Endothelial cell of umbilical vein (primary cell): Measurements from ENCODE around the gene SYAP1. TPM values are rescaled to one million over a fixed set of nuclear protein-coding genes. Genes with fewer than 3 reads are reported as not detected.

Experiments
- BruUV-seq: library from RNA; stranded (reverse); fragments of 400-500 nt; replicated peaks from 2 replicates; lab custom pipeline; 2021; lab: Mats Ljungman, UMichigan
- CTCF ChIA-PET: fragments of 300-600, 350-600 bp; sonication (Branson Sonifier 250); formaldehyde crosslinking; loops from one replicate; lab custom pipeline; 2021; ENCODE audit warnings: antibody characterized with exemption, inconsistent platforms; lab: Charles Lee
- POLR2A ChIA-PET: fragments of 300-600, 350-600 bp; sonication (Branson Sonifier 250); formaldehyde crosslinking; loops from one replicate; lab custom pipeline; 2021; ENCODE audit warnings: antibody characterized with exemption, inconsistent platforms; lab: Charles Lee
- DNase-seq: peaks from one replicate; pipeline ENCODE4 v3.0.0-alpha.2; 2011; ENCODE audit warnings: low read depth, low spot score
- FAIRE-seq: peaks from 2 replicates; lab custom pipeline; 2011; peaks lifted over from hg19 to GRCh38; lab: Jason Lieb, UNC
- H2AFZ ChIP-seq: 2 replicates; pipeline ENCODE4 v1.6.0; 2012; ENCODE audit warnings: low read depth, low read length, control low read depth, inconsistent platforms
- H3K27ac ChIP-seq: 2 replicates; pipeline ENCODE4 v1.5.1; 2011; ENCODE audit warnings: low read depth, mild to moderate bottlenecking, control low read depth, low read length, moderate library complexity; ENCODE audit not compliant: insufficient read depth
- H3K27me3 ChIP-seq, 2 experiments: 2 replicates each; pipeline versions ENCODE4 v1.6.0 to v1.6.1; 2011; ENCODE audit warnings: low read length in 2 of 2, mixed read lengths in 1 of 2; ENCODE audit not compliant: control insufficient read depth in 2 of 2, insufficient read depth in 2 of 2
- H3K36me3 ChIP-seq, 2 experiments: 2 replicates in 1 of 2; 3 replicates in 1 of 2; pipeline ENCODE4 v1.5.1; 2011; ENCODE audit warnings: low read length in 2 of 2, mild to moderate bottlenecking in 1 of 2, moderate library complexity in 1 of 2; ENCODE audit not compliant: control insufficient read depth in 2 of 2, insufficient read depth in 2 of 2; ENCODE audit errors: extremely low read depth in 1 of 2
- H3K4me1 ChIP-seq: 3 replicates; pipeline ENCODE4 v1.5.1; 2011; ENCODE audit warnings: mild to moderate bottlenecking, low read length; ENCODE audit not compliant: control insufficient read depth, insufficient read depth; ENCODE audit errors: extremely low read depth
- H3K4me2 ChIP-seq: 2 replicates; pipeline ENCODE4 v1.6.1; 2011; ENCODE audit warnings: low read length, control low read depth, mixed read lengths; ENCODE audit not compliant: insufficient read depth
- H3K4me3 ChIP-seq, 3 experiments: fragments of 200-600 bp in 1 of 3; sonication (generic), shearing (Covaris generic) in 1 of 3; replicated peaks in 1 of 3; 2 replicates each; pipeline ENCODE4 v1.5.1; 2011 to 2016; ENCODE audit warnings: control low read depth in 3 of 3, low read length in 3 of 3, mild to moderate bottlenecking in 2 of 3, inconsistent platforms in 1 of 3, low read depth in 1 of 3, moderate library complexity in 1 of 3; ENCODE audit not compliant: insufficient read depth in 1 of 3
- H3K79me2 ChIP-seq: 2 replicates; pipeline ENCODE4 v1.6.0; 2012; ENCODE audit warnings: low read length, inconsistent platforms; ENCODE audit not compliant: control insufficient read depth, insufficient read depth
- H3K9ac ChIP-seq: replicated peaks from 2 replicates; pipeline ENCODE3; 2011; ENCODE audit warnings: low read length, control low read depth; ENCODE audit not compliant: insufficient read depth; ENCODE audit errors: extremely low read depth
- H3K9me1 ChIP-seq: replicated peaks from 3 replicates; pipeline ENCODE4 v1.6.0; 2011; ENCODE audit warnings: mild to moderate bottlenecking, low read length; ENCODE audit not compliant: control insufficient read depth, insufficient read depth; ENCODE audit errors: extremely low read depth
- H3K9me3 ChIP-seq: replicated peaks from 2 replicates; pipeline ENCODE4 v1.5.1; 2012; ENCODE audit warnings: low read length, inconsistent platforms; ENCODE audit not compliant: control insufficient read depth, insufficient read depth
- H4K20me1 ChIP-seq: replicated peaks from 2 replicates; pipeline ENCODE3; 2011; ENCODE audit warnings: mild to moderate bottlenecking, low read length; ENCODE audit not compliant: control insufficient read depth, insufficient read depth; ENCODE audit errors: extremely low read depth
- EZH2 ChIP-seq: IDR thresholded peaks from 2 replicates; pipeline ENCODE4 v1.6.1; 2012; ENCODE audit warnings: borderline replicate concordance, low read depth, mild to moderate bottlenecking, moderate library complexity, low read length, inconsistent platforms; ENCODE audit not compliant: severe bottlenecking
- FOS ChIP-seq: IDR thresholded peaks from 2 replicates; pipeline ENCODE4 v1.6.1; 2011; ENCODE audit warnings: mild to moderate bottlenecking, low read length, moderate library complexity, borderline replicate concordance; ENCODE audit not compliant: insufficient read depth
- JUN ChIP-seq: IDR thresholded peaks from 2 replicates; pipeline ENCODE4 v1.6.1; 2011; ENCODE audit warnings: borderline replicate concordance, low read depth; ENCODE audit not compliant: insufficient read length, insufficient read depth
- POLR2A ChIP-seq: IDR thresholded peaks from 2 replicates; pipeline ENCODE4 v1.6.1; 2012; ENCODE audit warnings: low read depth, mild to moderate bottlenecking, control low read depth, low read length
- POLR2AphosphoS5 ChIP-seq: IDR thresholded peaks from 2 replicates; pipeline ENCODE4 v1.6.1; 2012; ENCODE audit warnings: low read depth, mild to moderate bottlenecking, control low read depth, low read length, moderate library complexity; ENCODE audit not compliant: insufficient read depth
- dilution Hi-C: fragments of 300-500 bp; cut with MboI; formaldehyde crosslinking; loops from one replicate; pipeline ENCODE4 v1.15.0; 2019; ENCODE audit warnings: low sequenced_read_pairs; ENCODE audit not compliant: extremely low pct_ligation_motif_present
- intact Hi-C: fragments of 100-400 bp; cut with micrococcal nuclease; formaldehyde crosslinking; loops from one replicate; pipeline ENCODE4 v1.10.0; 2022
- polyA plus RNA-seq, 4 experiments: library from polyadenylated mRNA; depleted of rRNA in 3 of 4; stranded (reverse) in 3 of 4; unstranded in 1 of 4; fragments of >200 nt; gene quantifications; 2 replicates each; pipeline versions ENCODE4 v1.2.1 to v1.2.3, GENCODE V29; 2011 to 2012; ENCODE audit warnings: missing spikeins in 1 of 4
- total RNA-seq: library from RNA; stranded (reverse); gene quantifications from 2 replicates; pipeline ENCODE4 v1.2.3, GENCODE V29; 2021
- TF ChIP-seq, protein P1 (sequence below): IDR thresholded peaks from 2 replicates; pipeline ENCODE4 v1.6.1; 2011; ENCODE audit not compliant: insufficient read depth, insufficient read length
- TF ChIP-seq, protein P2 (sequence below), 2 donors: IDR thresholded peaks; 1 replicate in 1 of 2; 2 replicates in 1 of 2; pipeline ENCODE4 v1.5.1; 2011; ENCODE audit warnings: low read length in 2 of 2, mild to moderate bottlenecking in 2 of 2, moderate library complexity in 2 of 2, control low read depth in 1 of 2, inconsistent platforms in 1 of 2, low read depth in 1 of 2; ENCODE audit not compliant: insufficient read depth in 1 of 2; ENCODE audit errors: extremely low read depth in 1 of 2

Gene SYAP1
- total and polyA plus RNA-seq, 2 donors (not counting 3 experiments of a cell fraction or from before 2014, with no cell fraction given) = 3.4 to 21.9 TPM

DNA sequence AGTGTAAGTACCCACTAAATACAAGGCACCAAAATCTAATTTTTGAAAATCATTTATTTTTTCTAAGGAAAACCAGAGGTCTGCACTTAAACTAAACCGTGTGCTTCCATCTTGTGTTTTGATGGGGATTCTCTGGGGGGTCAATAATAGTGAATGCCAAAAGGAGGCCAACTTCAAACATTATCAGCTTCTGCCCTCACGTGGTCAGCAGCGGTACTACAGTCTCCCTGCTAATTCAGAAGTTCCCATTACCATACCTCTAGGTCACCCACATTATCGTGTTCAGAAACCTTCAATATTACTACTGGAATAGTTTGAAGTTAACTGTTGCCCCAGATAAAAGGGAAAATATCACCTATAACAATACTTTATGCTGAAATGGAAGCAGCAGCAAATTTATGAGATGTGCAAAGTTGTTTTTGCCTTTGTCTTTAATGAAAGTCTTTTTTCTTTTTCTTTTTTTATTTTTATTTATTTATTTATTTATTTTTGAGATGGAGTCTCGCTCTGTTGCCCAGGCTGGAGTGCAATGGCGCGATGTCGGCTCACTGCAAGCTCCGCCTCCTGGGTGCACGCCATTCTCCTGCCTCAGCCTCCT lies 24.2 kb upstream of the SYAP1 start:
- TF ChIP-seq POLR2A (no peak), EZH2 (no peak), FOS (no peak), JUN (no peak), POLR2AphosphoS5 (no peak)
- TF ChIP-seq, protein P1, sequence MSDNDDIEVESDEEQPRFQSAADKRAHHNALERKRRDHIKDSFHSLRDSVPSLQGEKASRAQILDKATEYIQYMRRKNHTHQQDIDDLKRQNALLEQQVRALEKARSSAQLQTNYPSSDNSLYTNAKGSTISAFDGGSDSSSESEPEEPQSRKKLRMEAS = no peak
- TF ChIP-seq, protein P2, sequence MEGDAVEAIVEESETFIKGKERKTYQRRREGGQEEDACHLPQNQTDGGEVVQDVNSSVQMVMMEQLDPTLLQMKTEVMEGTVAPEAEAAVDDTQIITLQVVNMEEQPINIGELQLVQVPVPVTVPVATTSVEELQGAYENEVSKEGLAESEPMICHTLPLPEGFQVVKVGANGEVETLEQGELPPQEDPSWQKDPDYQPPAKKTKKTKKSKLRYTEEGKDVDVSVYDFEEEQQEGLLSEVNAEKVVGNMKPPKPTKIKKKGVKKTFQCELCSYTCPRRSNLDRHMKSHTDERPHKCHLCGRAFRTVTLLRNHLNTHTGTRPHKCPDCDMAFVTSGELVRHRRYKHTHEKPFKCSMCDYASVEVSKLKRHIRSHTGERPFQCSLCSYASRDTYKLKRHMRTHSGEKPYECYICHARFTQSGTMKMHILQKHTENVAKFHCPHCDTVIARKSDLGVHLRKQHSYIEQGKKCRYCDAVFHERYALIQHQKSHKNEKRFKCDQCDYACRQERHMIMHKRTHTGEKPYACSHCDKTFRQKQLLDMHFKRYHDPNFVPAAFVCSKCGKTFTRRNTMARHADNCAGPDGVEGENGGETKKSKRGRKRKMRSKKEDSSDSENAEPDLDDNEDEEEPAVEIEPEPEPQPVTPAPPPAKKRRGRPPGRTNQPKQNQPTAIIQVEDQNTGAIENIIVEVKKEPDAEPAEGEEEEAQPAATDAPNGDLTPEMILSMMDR (IDR thresholded peaks at IDR 0.05; ENCODE audit: extremely low read depth in 1 of 2, insufficient read depth in 1 of 2, low read depth in 1 of 2, low read length in 2 of 2) = peak; percentile 61 to 63
- FAIRE-seq = peak; percentile 85
- Histone ChIP-seq H3K27me3 (no peaks in the 10 kb centered on the region), H3K9ac (no peak overlapping the region), H4K20me1 (no peaks in the 10 kb centered on the region), H3K36me3 (peaks cover 0 to 3% of the 10 kb centered on the region in 2 experiments), H3K4me3 (no peak overlapping the region), H3K9me3 (no peaks in the 10 kb centered on the region), H3K9me1 (no peaks in the 10 kb centered on the region), H3K4me2 (no peak overlapping the region), H3K27ac (no peak overlapping the region), H2AFZ (no peak overlapping the region), H3K79me2 (no peaks in the 10 kb centered on the region), H3K4me1 (no peaks in the 10 kb centered on the region)
- dilution Hi-C loops (no loop called here), intact Hi-C loops (loop anchor here (1.0 kb wide), 2 partner anchors 259 to 572 kb away; partner anchors contain the start of gene GRPR)
- CTCF ChIA-PET = interaction anchor here (0.7 to 1.0 kb wide), 4 partner anchors 12 to 573 kb away, joined by 3 to 4 read pairs (median 3); partner anchors contain the start of gene GRPR
- POLR2A ChIA-PET = no interaction called here
- BruUV-seq = no TSS peak
- peak; percentile 55 for DNase-seq
